ENCODE data around the gene CCDC85A. TPM values are rescaled to one million over a fixed set of nuclear protein-coding genes. Genes with fewer than 3 reads are reported as not detected.

Gene CCDC85A
- total RNA-seq, 1 experiment from 2014 or later: not detected

GRCh38 chr2:56334622-56335021 lies 150.8 kb downstream of the CCDC85A start:
- no TSS peak for BruUV-seq (replicated peaks)
- Mint-ChIP-seq H3K4me3 (ENCODE audit: unreplicated experiment) (no peak overlapping the region), H3K27me3 (ENCODE audit: insufficient read depth, unreplicated experiment) (peaks cover 6% of the 10 kb centered on the region), H3K27ac (ENCODE audit: unreplicated experiment) (no peak overlapping the region), H3K4me1 (ENCODE audit: low read depth, unreplicated experiment) (no peaks in the 10 kb centered on the region), H3K36me3 (ENCODE audit: insufficient read depth, unreplicated experiment) (no peaks in the 10 kb centered on the region), H3K9me3 (ENCODE audit: unreplicated experiment) (no peaks in the 10 kb centered on the region)
- ChIA-PET CTCF (no interaction called here), POLR2A (no interaction called here)
- Histone ChIP-seq H3K27me3 (replicated peaks; ENCODE audit: control insufficient read depth, insufficient read depth, low read length) (no peaks in the 10 kb centered on the region), H3K4me3 (ENCODE audit: low read depth, low read length) (no peak overlapping the region), H3K36me3 (ENCODE audit: control insufficient read depth, insufficient read depth, low read length) (no peaks in the 10 kb centered on the region), H3K9me3 (no peaks in the 10 kb centered on the region), H3K4me1 (no peaks in the 10 kb centered on the region)
- intact Hi-C loops (cut with micrococcal nuclease; ENCODE audit: unreplicated experiment): no loop called here
- TF ChIP-seq, protein P1, sequence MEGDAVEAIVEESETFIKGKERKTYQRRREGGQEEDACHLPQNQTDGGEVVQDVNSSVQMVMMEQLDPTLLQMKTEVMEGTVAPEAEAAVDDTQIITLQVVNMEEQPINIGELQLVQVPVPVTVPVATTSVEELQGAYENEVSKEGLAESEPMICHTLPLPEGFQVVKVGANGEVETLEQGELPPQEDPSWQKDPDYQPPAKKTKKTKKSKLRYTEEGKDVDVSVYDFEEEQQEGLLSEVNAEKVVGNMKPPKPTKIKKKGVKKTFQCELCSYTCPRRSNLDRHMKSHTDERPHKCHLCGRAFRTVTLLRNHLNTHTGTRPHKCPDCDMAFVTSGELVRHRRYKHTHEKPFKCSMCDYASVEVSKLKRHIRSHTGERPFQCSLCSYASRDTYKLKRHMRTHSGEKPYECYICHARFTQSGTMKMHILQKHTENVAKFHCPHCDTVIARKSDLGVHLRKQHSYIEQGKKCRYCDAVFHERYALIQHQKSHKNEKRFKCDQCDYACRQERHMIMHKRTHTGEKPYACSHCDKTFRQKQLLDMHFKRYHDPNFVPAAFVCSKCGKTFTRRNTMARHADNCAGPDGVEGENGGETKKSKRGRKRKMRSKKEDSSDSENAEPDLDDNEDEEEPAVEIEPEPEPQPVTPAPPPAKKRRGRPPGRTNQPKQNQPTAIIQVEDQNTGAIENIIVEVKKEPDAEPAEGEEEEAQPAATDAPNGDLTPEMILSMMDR (IDR thresholded peaks at IDR 0.05; ENCODE audit: insufficient read depth in 1 of 2, low read depth in 1 of 2, low read length in 1 of 2, severe bottlenecking in 1 of 2, unreplicated experiment in 1 of 2): no peak
- DNase-seq: no peak

- DNase-seq: no peak
- BruUV-seq (replicated peaks): no TSS peak
- no peaks in the 10 kb centered on the region for H3K4me1 Mint-ChIP-seq (ENCODE audit: low read depth, unreplicated experiment)
- TF ChIP-seq, protein P1 (IDR thresholded peaks at IDR 0.05; ENCODE audit: insufficient read depth in 1 of 2, low read depth in 1 of 2, low read length in 1 of 2, severe bottlenecking in 1 of 2, unreplicated experiment in 1 of 2): no peak
- no peak overlapping the region for H3K27ac Mint-ChIP-seq (ENCODE audit: unreplicated experiment)
- H3K4me1 ChIP-seq: no peaks in the 10 kb centered on the region
- intact Hi-C loops (cut with micrococcal nuclease; ENCODE audit: unreplicated experiment): no loop called here
- H3K9me3 ChIP-seq: no peaks in the 10 kb centered on the region
- no peaks in the 10 kb centered on the region for H3K9me3 Mint-ChIP-seq (ENCODE audit: unreplicated experiment)
- H3K36me3 ChIP-seq (ENCODE audit: control insufficient read depth, insufficient read depth, low read length): no peaks in the 10 kb centered on the region
- H3K36me3 Mint-ChIP-seq (ENCODE audit: insufficient read depth, unreplicated experiment): no peaks in the 10 kb centered on the region
- ChIA-PET POLR2A (no interaction called here), CTCF (no interaction called here)
- no peaks in the 10 kb centered on the region for H3K27me3 ChIP-seq (replicated peaks; ENCODE audit: control insufficient read depth, insufficient read depth, low read length)
- peaks cover 6% of the 10 kb centered on the region for H3K27me3 Mint-ChIP-seq (ENCODE audit: insufficient read depth, unreplicated experiment)
- H3K4me3 Mint-ChIP-seq (ENCODE audit: unreplicated experiment): no peak overlapping the region
- no peak overlapping the region for H3K4me3 ChIP-seq (ENCODE audit: low read depth, low read length)
Measured at GRCh38 chr2:56335101-56335500, 151.3 kb downstream of the CCDC85A start.

GRCh38 chr2:56337342-56337741 lies 153.6 kb downstream of the CCDC85A start:
- no peaks in the 10 kb centered on the region for H3K9me3 Mint-ChIP-seq (ENCODE audit: unreplicated experiment)
- Histone ChIP-seq H3K4me1 (no peaks in the 10 kb centered on the region), H3K4me3 (ENCODE audit: low read depth, low read length) (no peak overlapping the region), H3K27me3 (replicated peaks; ENCODE audit: control insufficient read depth, insufficient read depth, low read length) (no peaks in the 10 kb centered on the region), H3K9me3 (no peaks in the 10 kb centered on the region), H3K36me3 (ENCODE audit: control insufficient read depth, insufficient read depth, low read length) (no peaks in the 10 kb centered on the region)
- TF ChIP-seq, protein P1 (IDR thresholded peaks at IDR 0.05; ENCODE audit: insufficient read depth in 1 of 2, low read depth in 1 of 2, low read length in 1 of 2, severe bottlenecking in 1 of 2, unreplicated experiment in 1 of 2): no peak
- H3K36me3 Mint-ChIP-seq (ENCODE audit: insufficient read depth, unreplicated experiment): no peaks in the 10 kb centered on the region
- CTCF ChIA-PET: interaction anchor here (0.7 kb wide), 1 partner anchor 154 kb away, joined by 3 read pairs; no protein-coding TSS in a partner anchor
- H3K4me3 Mint-ChIP-seq (ENCODE audit: unreplicated experiment): no peak overlapping the region
- no peaks in the 10 kb centered on the region for H3K4me1 Mint-ChIP-seq (ENCODE audit: low read depth, unreplicated experiment)
- intact Hi-C loops (cut with micrococcal nuclease; ENCODE audit: unreplicated experiment): no loop called here
- DNase-seq: no peak
- H3K27ac Mint-ChIP-seq (ENCODE audit: unreplicated experiment): no peak overlapping the region
- peaks cover 3% of the 10 kb centered on the region for H3K27me3 Mint-ChIP-seq (ENCODE audit: insufficient read depth, unreplicated experiment)
- BruUV-seq (replicated peaks): no TSS peak
- POLR2A ChIA-PET: no interaction called here
